ENCODE data around the gene CATSPERB. TPM values are rescaled to one million over a fixed set of nuclear protein-coding genes. Genes with fewer than 3 reads are reported as not detected.

Gene CATSPERB
- total and polyA plus RNA-seq, 2 donors from 2014 or later, result 0.17 to 2.1 TPM

- no peak overlapping the region for H3K4me3 ChIP-seq (ENCODE audit: low read length in 3 of 3)
- FAIRE-seq, result no peak
- no peak for TF ChIP-seq CTCF (IDR thresholded peaks at IDR 0.05; ENCODE audit: borderline replicate concordance, extremely low read depth, insufficient read depth)
- no peaks in the 10 kb centered on the region for H3K4me1 ChIP-seq (ENCODE audit: control insufficient read depth in 2 of 3, insufficient read depth in 2 of 3, low read depth in 1 of 3, low read length in 3 of 3)
- intact Hi-C loops (cut with DNase I), result no loop called here
- no peak overlapping the region for H3K9ac ChIP-seq (ENCODE audit: low read length in 3 of 3)
- no peak for DNase-seq
- no peaks in the 10 kb centered on the region for H3K36me3 ChIP-seq (ENCODE audit: control insufficient read depth in 2 of 3, insufficient read depth in 3 of 3, low read length in 3 of 3)
- no peak overlapping the region for H3K27ac ChIP-seq (ENCODE audit: low read depth in 2 of 2, low read length in 2 of 2)
- H3K27me3 ChIP-seq (ENCODE audit: control insufficient read depth, insufficient read depth, low read length), result no peaks in the 10 kb centered on the region
- H3K9me3 ChIP-seq (ENCODE audit: control insufficient read depth in 2 of 3, insufficient read depth in 1 of 3, low read length in 3 of 3), result no peaks in the 10 kb centered on the region
Observed at GRCh38 chr14:91732439-91732838, 553 bp upstream of the CATSPERB start.

DNA sequence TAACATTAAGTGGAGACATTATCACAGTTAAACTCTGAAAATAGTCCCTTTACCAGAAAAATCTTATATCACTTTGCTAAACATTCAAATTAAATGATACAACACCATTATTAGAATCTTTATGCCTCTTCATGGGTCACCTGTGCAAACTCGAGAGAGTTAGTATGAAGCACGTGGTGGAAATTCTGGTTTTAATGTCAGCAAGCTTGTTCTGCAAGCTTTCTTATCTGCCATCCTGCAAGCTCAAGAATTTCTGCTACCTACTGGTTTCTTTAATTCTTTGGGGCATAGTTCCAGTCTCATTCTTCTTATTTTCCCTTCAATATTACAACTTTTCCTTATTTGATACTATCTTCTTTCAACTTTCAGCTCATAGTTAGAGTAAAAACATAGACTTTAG is 868 bp downstream of the CATSPERB start:
- TF ChIP-seq CTCF (IDR thresholded peaks at IDR 0.05; ENCODE audit: borderline replicate concordance, extremely low read depth, insufficient read depth), result no peak
- no peak overlapping the region for H3K27ac ChIP-seq (ENCODE audit: low read depth in 2 of 2, low read length in 2 of 2)
- H3K9ac ChIP-seq (ENCODE audit: low read length in 3 of 3), result no peak overlapping the region
- DNase-seq (no peak), FAIRE-seq (no peak)
- no peaks in the 10 kb centered on the region for H3K4me1 ChIP-seq (ENCODE audit: control insufficient read depth in 2 of 3, insufficient read depth in 2 of 3, low read depth in 1 of 3, low read length in 3 of 3)
- no peaks in the 10 kb centered on the region for H3K9me3 ChIP-seq (ENCODE audit: control insufficient read depth in 2 of 3, insufficient read depth in 1 of 3, low read length in 3 of 3)
- no peaks in the 10 kb centered on the region for H3K27me3 ChIP-seq (ENCODE audit: control insufficient read depth, insufficient read depth, low read length)
- intact Hi-C loops (cut with DNase I), result no loop called here
- no peaks in the 10 kb centered on the region for H3K36me3 ChIP-seq (ENCODE audit: control insufficient read depth in 2 of 3, insufficient read depth in 3 of 3, low read length in 3 of 3)
- H3K4me3 ChIP-seq (ENCODE audit: low read length in 3 of 3), result no peak overlapping the region

DNA sequence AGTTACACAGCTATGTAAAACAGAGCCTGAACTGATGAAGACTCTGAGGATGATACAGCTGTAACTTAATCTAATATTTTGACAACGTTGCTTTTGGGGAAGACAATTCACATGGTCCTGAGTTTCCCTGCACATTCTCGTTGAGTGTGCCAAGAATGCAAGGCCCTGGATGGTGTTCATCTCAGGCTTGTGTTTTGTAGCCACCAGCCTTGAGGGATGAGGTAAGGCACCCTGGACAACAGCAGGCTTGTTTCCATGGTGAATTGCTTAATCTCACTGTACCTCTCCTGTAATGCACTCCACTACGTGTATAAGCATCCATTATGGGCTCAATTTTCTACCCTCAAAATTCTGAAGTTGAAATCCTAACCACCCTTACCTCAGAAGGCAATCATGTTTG is 2.1 kb downstream of the CATSPERB start:
- no peaks in the 10 kb centered on the region for H3K4me1 ChIP-seq (ENCODE audit: control insufficient read depth in 2 of 3, insufficient read depth in 2 of 3, low read depth in 1 of 3, low read length in 3 of 3)
- H3K27me3 ChIP-seq (ENCODE audit: control insufficient read depth, insufficient read depth, low read length), result no peaks in the 10 kb centered on the region
- no peak overlapping the region for H3K27ac ChIP-seq (ENCODE audit: low read depth in 2 of 2, low read length in 2 of 2)
- intact Hi-C loops (cut with DNase I), result no loop called here
- no peak overlapping the region for H3K9ac ChIP-seq (ENCODE audit: low read length in 3 of 3)
- no peak for DNase-seq
- no peak overlapping the region for H3K4me3 ChIP-seq (ENCODE audit: low read length in 3 of 3)
- H3K36me3 ChIP-seq (ENCODE audit: control insufficient read depth in 2 of 3, insufficient read depth in 3 of 3, low read length in 3 of 3), result no peaks in the 10 kb centered on the region
- no peak for FAIRE-seq
- TF ChIP-seq CTCF (IDR thresholded peaks at IDR 0.05; ENCODE audit: borderline replicate concordance, extremely low read depth, insufficient read depth), result no peak
- H3K9me3 ChIP-seq (ENCODE audit: control insufficient read depth in 2 of 3, insufficient read depth in 1 of 3, low read length in 3 of 3), result no peaks in the 10 kb centered on the region

- H3K9me3 ChIP-seq (ENCODE audit: control insufficient read depth in 2 of 3, insufficient read depth in 1 of 3, low read length in 3 of 3), result no peaks in the 10 kb centered on the region
- no peaks in the 10 kb centered on the region for H3K4me1 ChIP-seq (ENCODE audit: control insufficient read depth in 2 of 3, insufficient read depth in 2 of 3, low read depth in 1 of 3, low read length in 3 of 3)
- no peak overlapping the region for H3K9ac ChIP-seq (ENCODE audit: low read length in 3 of 3)
- H3K27me3 ChIP-seq (ENCODE audit: control insufficient read depth, insufficient read depth, low read length), result no peaks in the 10 kb centered on the region
- H3K36me3 ChIP-seq (ENCODE audit: control insufficient read depth in 2 of 3, insufficient read depth in 3 of 3, low read length in 3 of 3), result no peaks in the 10 kb centered on the region
- H3K4me3 ChIP-seq (ENCODE audit: low read length in 3 of 3), result no peak overlapping the region
- no peak for DNase-seq
- no peak for FAIRE-seq
- intact Hi-C loops (cut with DNase I), result no loop called here
- H3K27ac ChIP-seq (ENCODE audit: low read depth in 2 of 2, low read length in 2 of 2), result no peak overlapping the region
- no peak for TF ChIP-seq CTCF (IDR thresholded peaks at IDR 0.05; ENCODE audit: borderline replicate concordance, extremely low read depth, insufficient read depth)
Observed at GRCh38 chr14:91728616-91729183, 3.2 kb downstream of the CATSPERB start.
